Astrocyte of the cerebellum (primary cell): ENCODE measurements around the gene THAP4.
"Not testable (repeated sequence)": the region's sequence is repeated elsewhere in the genome, so short reads cannot be mapped to it uniquely, and the experiment has no call there.

Experiments used
- DNase-seq: peaks from one replicate; pipeline ENCODE4 v3.0.0-alpha.2; 2011; ENCODE audit warnings: low read depth
- H3K4me3 ChIP-seq: 2 replicates; pipeline ENCODE4 v1.5.1; 2011; ENCODE audit warnings: mild to moderate bottlenecking, low read depth, low read length, moderate library complexity
- CTCF ChIP-seq: IDR thresholded peaks from 2 replicates; pipeline ENCODE4 v1.5.1; 2012; ENCODE audit warnings: low read length, low read depth, moderate library complexity, mild to moderate bottlenecking; ENCODE audit errors: missing control alignments
- in situ Hi-C: cut with HindIII; loops from 2 replicates; pipeline ENCODE4 v1.10.0; 2017; ENCODE audit warnings: low sequenced_read_pairs

THAP4 gene

GRCh38 chr2:241592126-241592845, 44.7 kb downstream of the THAP4 start:
- no peak for TF ChIP-seq CTCF

GRCh38 chr2:241590496-241591455, 46.2 kb downstream of the THAP4 start:
- H3K4me3 ChIP-seq, in situ Hi-C loops, DNase-seq: not testable (repeated sequence)

More at GRCh38 chr2:241592126-241592845, 44.7 kb downstream of the THAP4 start:
- in situ Hi-C loops: no loop called here
- no peak for DNase-seq
- no peak overlapping the region for H3K4me3 ChIP-seq

GRCh38 chr2:241589863-241590262, 47.1 kb downstream of the THAP4 start:
- H3K4me3 ChIP-seq, in situ Hi-C loops: not testable (repeated sequence)

GRCh38 chr2:241586564-241587264, 50.2 kb downstream of the THAP4 start:
- no peak for TF ChIP-seq CTCF
- no peak overlapping the region for H3K4me3 ChIP-seq
- DNase-seq: no peak
- in situ Hi-C loops: no loop called here

More at GRCh38 chr2:241589863-241590262, 47.1 kb downstream of the THAP4 start:
- not testable (repeated sequence) for DNase-seq

- no peak overlapping the region for H3K4me3 ChIP-seq
- TF ChIP-seq CTCF: no peak
- in situ Hi-C loops: no loop called here
Measured at GRCh38 chr2:241584436-241584835, 52.5 kb downstream of the THAP4 start.

GRCh38 chr2:241582806-241583205, 54.2 kb downstream of the THAP4 start:
- no peak for TF ChIP-seq CTCF
- no peak for DNase-seq
- in situ Hi-C loops: no loop called here
- H3K4me3 ChIP-seq: no peak overlapping the region

More at GRCh38 chr2:241584436-241584835, 52.5 kb downstream of the THAP4 start:
- DNase-seq: no peak

- DNase-seq: no peak
- in situ Hi-C loops: no loop called here
Measured at GRCh38 chr2:241582328-241582727, 54.6 kb downstream of the THAP4 start.

More at GRCh38 chr2:241582328-241582727, 54.6 kb downstream of the THAP4 start:
- no peak for TF ChIP-seq CTCF
- H3K4me3 ChIP-seq: no peak overlapping the region
